ENCODE measurements around the gene GNGT2. TPM values are rescaled to one million over a fixed set of nuclear protein-coding genes. Genes with fewer than 3 reads are reported as not detected.
A peak's percentile ranks its signal among the peaks of the same experiment; 100 is the strongest.

GNGT2 gene
- polyA plus RNA-seq, 3 donors: 16.0 to 25.1 (median 16.7) TPM

DNA sequence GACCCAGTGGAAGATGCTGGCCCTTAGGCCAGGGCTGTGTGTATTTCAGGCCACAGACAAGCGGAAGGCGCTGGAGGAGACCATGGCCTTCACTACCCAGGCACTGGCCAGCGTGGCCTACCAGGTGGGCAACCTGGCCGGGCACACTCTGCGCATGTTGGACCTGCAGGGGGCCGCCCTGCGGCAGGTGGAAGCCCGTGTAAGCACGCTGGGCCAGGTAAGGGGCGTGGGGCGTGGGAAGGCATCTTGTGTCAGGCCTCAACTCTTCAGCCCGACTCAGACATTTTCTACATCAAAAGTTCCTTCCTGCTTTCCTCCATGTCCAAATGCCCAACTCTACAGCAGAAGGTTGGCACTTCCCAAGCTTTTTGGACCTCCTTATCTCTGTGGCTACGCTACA lies 6.1 kb upstream of the GNGT2 start:
- Histone ChIP-seq H4K20me1 (ENCODE audit: insufficient read depth, low read length) (peaks cover 17% of the 10 kb centered on the region), H3K4me1 (ENCODE audit: control insufficient read depth in 1 of 2, insufficient read depth in 2 of 2, low read length in 2 of 2) (peaks cover 87 to 91% of the 10 kb centered on the region in 2 donors), H3K4me2 (replicated peaks; ENCODE audit: extremely low read depth, low read length, poor library complexity, severe bottlenecking) (peak overlapping the region; percentile 67), H3K9ac (ENCODE audit: insufficient read depth, low read length, poor library complexity, severe bottlenecking) (peak overlapping the region; percentile 33), H3K4me3 (replicated peaks in 1 of 3; ENCODE audit: low read depth in 2 of 3, low read length in 3 of 3) (peak overlapping the region in 1 of 3 experiments; percentile 72), H3K27ac (ENCODE audit: low read depth in 1 of 2, low read length in 2 of 2) (peak overlapping the region; percentile 97 to 99), H3K9me3 (replicated peaks in 1 of 2; ENCODE audit: control insufficient read depth in 1 of 2, insufficient read depth in 1 of 2, low read length in 2 of 2) (no peaks in the 10 kb centered on the region), H3K27me3 (ENCODE audit: control insufficient read depth in 2 of 2, insufficient read depth in 2 of 2, low read length in 2 of 2) (no peaks in the 10 kb centered on the region), H3K36me3 (replicated peaks in 1 of 2; ENCODE audit: control insufficient read depth in 1 of 2, insufficient read depth in 2 of 2, low read length in 2 of 2) (peaks cover 3 to 6% of the 10 kb centered on the region in 2 donors), H2AFZ (ENCODE audit: insufficient read depth, low read depth, low read length, poor library complexity, severe bottlenecking) (no peak overlapping the region), H3K79me2 (ENCODE audit: insufficient read depth, low read length) (peaks cover 32% of the 10 kb centered on the region)
- Mint-ChIP-seq H3K36me3 (peaks cover 23 to 43% of the 10 kb centered on the region in 2 donors), H3K4me3 (peak overlapping the region; percentile 52 to 79), H3K27me3 (ENCODE audit: low read depth in 3 of 3) (peaks cover 0 to 3% (median 2%) of the 10 kb centered on the region in 3 donors), H3K27ac (peak overlapping the region; percentile 95 to 100 (median 99)), H3K9me3 (peaks cover 0 to 2% (median 0%) of the 10 kb centered on the region in 7 donors), H3K4me1 (peaks cover 83% of the 10 kb centered on the region)
- WGBS (ENCODE audit: insufficient coverage): 77% methylated on average over 9 of the region's 13 CpGs
- DNase-seq: no peak
- TF ChIP-seq CTCF (IDR thresholded peaks at IDR 0.05): no peak
- intact Hi-C loops (cut with micrococcal nuclease): no loop called here

DNA sequence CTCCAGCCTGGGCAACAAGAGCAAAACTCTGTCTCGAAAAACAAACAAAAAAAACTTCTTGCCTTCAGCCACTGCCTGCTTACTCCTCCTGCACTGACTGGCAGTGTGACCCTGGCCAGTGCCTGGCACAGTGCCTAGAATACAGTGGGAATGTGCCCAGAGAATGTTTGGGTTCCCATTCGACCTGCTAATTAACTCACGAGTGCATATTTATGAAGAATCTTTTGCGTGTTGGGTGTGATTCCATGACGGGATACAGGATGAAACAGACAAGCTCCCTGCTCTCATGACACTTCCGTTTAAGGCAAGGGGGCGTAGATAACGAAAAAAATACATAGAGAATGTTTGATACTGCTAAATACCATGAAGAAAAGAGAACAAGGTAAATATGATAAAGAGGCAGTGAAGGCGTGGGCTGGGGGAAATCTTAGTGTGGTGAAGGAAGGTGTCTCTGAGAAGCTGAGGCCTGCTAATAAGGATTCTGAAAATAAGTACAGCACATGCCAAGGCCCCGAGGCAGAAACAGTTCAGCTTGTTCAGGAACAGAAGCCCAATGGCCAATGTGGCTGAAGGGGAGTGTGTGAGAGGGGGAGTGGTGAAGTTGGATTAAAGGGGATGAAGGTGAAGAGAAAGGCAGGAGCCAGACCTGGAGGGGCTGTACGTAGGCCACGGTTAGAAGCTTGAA lies 4.4 kb upstream of the GNGT2 start:
- H3K27me3 ChIP-seq (ENCODE audit: control insufficient read depth in 2 of 2, insufficient read depth in 2 of 2, low read length in 2 of 2): no peaks in the 10 kb centered on the region
- 88% methylated on average over 7 of the region's 12 CpGs for WGBS (ENCODE audit: insufficient coverage)
- peaks cover 17% of the 10 kb centered on the region for H4K20me1 ChIP-seq (ENCODE audit: insufficient read depth, low read length)
- peak overlapping the region; percentile 97 to 99 for H3K27ac ChIP-seq (ENCODE audit: low read depth in 1 of 2, low read length in 2 of 2)
- peak overlapping the region; percentile 67 for H3K4me2 ChIP-seq (replicated peaks; ENCODE audit: extremely low read depth, low read length, poor library complexity, severe bottlenecking)
- no peak for DNase-seq
- H2AFZ ChIP-seq (ENCODE audit: insufficient read depth, low read depth, low read length, poor library complexity, severe bottlenecking): no peak overlapping the region
- peaks cover 43% of the 10 kb centered on the region for H3K79me2 ChIP-seq (ENCODE audit: insufficient read depth, low read length)
- Mint-ChIP-seq H3K27ac (peak overlapping the region in 6 of 7 donors; percentile 70 to 99 (median 87)), H3K27me3 (ENCODE audit: low read depth in 3 of 3) (peaks cover 0 to 3% (median 2%) of the 10 kb centered on the region in 3 donors), H3K9me3 (peaks cover 0 to 2% (median 0%) of the 10 kb centered on the region in 7 donors), H3K36me3 (peaks cover 24 to 36% of the 10 kb centered on the region in 2 donors), H3K4me3 (peak overlapping the region; percentile 67 to 84), H3K4me1 (peaks cover 93% of the 10 kb centered on the region)
- H3K36me3 ChIP-seq (replicated peaks in 1 of 2; ENCODE audit: control insufficient read depth in 1 of 2, insufficient read depth in 2 of 2, low read length in 2 of 2): no peaks in the 10 kb centered on the region
- H3K9me3 ChIP-seq (replicated peaks in 1 of 2; ENCODE audit: control insufficient read depth in 1 of 2, insufficient read depth in 1 of 2, low read length in 2 of 2): no peaks in the 10 kb centered on the region
- H3K4me3 ChIP-seq (replicated peaks in 1 of 3; ENCODE audit: low read depth in 2 of 3, low read length in 3 of 3): peak overlapping the region in 1 of 3 experiments; percentile 72
- TF ChIP-seq CTCF (IDR thresholded peaks at IDR 0.05): no peak
- H3K9ac ChIP-seq (ENCODE audit: insufficient read depth, low read length, poor library complexity, severe bottlenecking): no peak overlapping the region
- H3K4me1 ChIP-seq (ENCODE audit: control insufficient read depth in 1 of 2, insufficient read depth in 2 of 2, low read length in 2 of 2): peaks cover 97 to 100% of the 10 kb centered on the region in 2 donors
- intact Hi-C loops (cut with micrococcal nuclease): no loop called here
